HG03575 (cell line): ENCODE measurements around the gene LIN7C.

Experiments used
- ATAC-seq: cut with Tn5 transposase; IDR thresholded peaks from one replicate; pipeline ENCODE4 v1.9.1; 2021; ENCODE audit not compliant: unreplicated experiment, insufficient number of reproducible peaks, low FRiP score; ENCODE audit errors: extremely low read depth

The LIN7C gene

DNA sequence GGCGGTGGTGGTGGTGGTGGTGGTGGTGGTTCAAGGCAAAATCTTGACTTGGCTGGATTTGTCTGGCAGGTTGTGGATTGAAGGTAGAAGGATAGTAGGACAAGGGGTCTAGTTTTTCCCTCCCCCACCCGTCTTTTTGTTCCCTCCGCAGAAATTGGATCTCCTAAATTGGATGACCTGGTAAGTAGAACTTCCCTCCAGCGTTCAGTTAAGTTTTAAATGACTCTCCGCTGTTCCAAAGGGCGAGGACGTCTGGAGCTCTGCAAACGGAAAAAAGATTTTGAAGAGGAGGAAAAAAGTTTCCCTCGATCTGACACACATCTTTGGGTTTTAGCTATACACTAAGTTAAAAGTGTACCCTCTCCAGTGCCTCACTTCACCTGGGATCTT, 33.6 kb downstream of the LIN7C start:
- no peak for ATAC-seq

DNA sequence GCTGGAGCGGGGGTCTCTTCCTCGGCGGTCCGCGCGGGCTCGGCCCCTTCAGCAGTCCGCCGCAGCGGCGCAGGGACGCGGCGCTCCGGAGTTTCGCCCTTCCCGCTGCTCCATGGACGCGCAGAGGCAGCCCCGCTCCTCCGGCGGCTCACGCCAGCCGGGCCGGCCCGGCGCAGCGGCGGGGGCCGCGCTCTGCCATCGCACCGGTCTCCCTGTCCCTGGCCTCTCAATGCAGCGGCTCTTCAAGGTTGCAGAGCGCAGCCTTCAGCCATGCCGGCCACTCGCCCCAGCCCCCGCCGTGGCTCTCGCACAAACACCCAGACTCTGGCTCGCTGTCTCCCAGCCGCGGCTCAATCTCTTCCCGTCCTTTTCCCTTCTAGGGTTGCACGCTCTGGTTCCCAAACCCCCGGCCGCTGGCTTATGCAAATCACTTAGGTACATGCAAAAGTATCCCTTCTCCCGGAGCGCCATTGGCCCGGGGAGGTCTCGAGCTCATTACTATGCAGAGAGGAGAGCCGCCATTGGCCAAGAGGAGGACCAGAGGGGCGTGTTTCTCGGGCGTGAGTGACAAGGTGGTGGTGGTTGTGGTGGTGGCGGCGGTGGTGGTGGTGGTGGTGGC, 34.1 kb downstream of the LIN7C start, which contains the start of gene LGR4:
LGR4 (minus strand) TSS at position 393 of the 619 bp plus-strand sequence. CDS start 488 bp downstream, outside the sequence.
- ATAC-seq = peak; percentile 72

DNA sequence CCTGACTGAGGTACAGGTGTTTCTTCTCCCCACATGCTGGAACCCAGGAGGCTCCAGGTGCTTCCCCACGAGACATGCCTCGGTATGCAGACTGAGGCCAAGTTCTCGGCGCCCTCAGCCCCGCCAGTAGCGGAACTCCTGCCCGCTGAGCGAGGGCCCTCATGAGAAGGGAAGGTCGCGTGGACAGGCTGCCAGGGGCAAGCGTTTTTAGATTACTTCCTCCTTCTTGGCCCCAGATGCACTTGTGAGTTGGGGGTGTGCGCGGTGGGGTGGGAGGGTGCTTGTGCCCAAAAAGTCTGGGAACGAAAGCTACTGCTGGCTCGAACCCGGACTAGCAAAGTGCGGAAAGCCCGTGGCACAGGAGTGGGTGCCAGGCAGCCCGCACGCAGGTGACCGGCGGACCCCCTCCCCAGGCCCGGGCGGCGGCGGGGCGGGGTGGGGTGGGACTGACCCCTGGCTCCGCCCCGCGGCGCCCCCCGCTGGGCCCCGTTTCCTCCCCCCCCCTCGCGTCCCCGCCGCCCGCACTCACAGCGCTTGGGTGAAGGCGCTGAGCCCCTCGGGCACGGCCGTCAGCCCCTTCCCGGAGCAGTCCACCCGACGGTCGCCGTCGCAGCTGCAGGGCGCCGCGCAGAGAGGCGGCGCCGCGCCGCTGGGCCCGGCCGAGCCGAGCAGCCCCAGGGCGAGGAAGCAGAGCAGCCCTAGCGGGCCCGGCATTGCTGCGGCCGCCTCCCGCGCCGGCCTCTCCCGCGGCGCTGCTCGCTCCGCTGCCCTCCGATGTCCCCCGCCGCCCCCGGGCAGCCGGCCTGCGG, 34.8 kb downstream of the LIN7C start:
- no peak for ATAC-seq

DNA sequence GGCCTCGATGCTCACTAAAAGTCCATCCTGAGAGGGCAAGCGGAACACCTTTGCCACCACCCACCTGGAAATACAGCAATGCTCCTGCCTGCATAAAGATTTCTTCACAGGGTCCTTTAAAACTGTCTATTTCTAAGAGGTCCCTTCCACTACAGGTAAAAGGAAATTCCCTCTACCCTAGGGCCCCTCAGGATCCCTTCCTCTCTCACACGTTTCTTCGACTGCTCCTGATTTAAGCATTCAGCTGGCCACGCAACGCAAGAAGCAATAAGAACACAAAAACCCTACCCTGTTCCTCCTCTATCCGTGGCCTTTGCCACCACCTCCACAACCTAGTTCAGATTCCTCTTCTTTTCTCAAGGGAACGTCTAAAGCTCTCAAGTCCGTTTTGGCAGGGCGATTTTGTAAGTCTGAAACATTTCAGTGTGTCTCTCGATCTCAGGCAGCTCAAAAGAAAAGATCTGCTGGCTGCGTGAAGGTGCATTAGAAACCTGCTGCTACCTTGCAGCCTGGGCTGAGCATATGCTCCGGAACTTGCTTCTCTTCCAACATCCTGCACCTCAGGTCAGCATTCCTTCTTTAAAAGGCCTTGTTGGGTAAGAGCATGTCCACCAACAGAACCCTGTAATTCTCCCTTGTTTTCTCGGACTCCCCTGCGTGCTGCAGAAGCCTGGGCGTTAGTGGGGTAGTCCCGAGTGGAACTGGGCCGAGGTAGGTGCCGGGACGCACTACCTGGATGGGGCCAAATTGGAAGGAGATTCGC, 35.6 kb downstream of the LIN7C start:
- ATAC-seq = no peak

DNA sequence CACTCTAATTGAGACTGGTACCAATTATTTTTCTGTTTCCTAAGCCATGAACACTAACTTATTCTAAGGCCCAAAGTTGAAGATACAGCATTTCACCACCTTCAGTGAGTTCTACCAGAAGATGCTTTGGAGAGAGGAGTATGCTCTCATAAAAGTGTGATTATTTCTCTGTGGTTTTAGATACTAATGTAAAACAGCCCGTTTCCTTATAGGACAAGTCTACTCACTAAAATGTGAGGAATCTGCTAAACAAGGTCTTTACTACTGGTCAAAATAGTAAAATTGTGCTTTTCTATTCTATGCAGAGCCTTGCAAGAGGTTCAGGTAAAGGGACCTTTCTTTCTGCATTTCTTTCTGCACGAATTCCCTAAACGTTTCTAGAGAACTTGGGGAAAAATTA, 36.4 kb downstream of the LIN7C start:
- no peak for ATAC-seq

DNA sequence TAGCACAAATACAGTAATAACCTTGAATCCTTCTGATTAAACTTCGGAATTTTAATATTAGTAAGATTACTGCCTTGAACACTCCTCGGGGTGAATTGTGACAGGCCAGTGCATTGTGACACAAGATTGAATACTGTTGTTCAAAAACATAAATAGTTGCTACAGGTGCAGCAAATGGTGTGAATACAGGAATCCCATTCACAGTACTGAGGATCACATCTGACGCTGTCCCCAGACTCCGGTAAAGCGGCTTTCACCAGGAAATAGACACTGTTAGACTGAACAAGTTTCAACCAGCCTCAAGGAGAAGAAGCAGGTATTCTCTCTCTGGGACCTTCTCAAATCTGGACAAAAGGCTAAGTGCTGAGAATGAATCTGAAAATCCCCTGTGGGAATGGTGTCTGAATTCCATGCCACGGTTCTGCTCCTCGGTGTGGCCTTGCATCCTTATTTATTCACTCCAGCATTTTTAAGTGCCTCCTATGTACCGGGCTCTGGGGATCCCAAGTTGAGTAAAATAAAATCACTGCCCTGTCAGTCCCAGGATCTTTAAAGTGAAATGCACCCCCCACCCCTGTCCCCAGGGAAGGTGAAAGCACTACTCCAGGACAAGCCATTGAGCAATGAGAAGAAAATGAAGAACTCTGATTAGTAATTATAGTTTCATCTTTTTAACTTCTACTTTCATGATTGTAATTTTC, 37.4 kb downstream of the LIN7C start:
- ATAC-seq = no peak

DNA sequence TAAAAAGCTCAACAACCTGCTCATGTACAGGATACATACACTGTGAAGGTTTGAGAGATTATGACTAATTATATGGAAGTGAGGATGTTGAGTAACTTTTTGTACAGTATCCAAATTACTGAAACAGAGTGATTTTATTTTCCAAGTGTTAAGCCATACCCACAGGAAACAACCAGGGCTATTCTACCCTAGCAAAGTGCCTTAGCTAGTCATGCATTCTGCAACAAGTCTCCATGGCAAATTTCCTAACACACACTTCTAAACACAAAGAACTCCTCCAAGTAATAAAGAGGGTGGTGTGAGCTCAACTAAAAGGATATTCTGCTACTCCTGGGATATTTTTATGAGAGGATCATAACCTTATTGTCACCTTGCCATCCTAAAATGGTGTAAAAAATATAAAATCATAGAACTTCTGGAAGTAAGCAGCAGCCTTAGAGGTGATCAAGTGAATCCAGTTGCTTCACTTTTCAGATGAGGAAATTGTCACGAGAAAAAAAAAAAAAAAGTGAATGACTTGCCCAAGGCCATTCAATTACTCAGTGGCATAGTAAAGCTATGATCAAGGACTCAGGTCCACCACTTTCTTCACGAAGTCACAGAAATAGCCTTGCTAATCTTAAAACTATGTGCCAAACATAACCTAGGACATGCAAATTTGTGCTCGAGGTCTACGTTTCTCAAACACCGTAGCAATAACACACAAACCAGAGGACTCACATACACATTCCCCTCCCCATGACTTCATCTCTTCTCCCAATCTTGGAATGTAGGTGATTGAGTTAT, 38.2 kb downstream of the LIN7C start:
- ATAC-seq = no peak

DNA sequence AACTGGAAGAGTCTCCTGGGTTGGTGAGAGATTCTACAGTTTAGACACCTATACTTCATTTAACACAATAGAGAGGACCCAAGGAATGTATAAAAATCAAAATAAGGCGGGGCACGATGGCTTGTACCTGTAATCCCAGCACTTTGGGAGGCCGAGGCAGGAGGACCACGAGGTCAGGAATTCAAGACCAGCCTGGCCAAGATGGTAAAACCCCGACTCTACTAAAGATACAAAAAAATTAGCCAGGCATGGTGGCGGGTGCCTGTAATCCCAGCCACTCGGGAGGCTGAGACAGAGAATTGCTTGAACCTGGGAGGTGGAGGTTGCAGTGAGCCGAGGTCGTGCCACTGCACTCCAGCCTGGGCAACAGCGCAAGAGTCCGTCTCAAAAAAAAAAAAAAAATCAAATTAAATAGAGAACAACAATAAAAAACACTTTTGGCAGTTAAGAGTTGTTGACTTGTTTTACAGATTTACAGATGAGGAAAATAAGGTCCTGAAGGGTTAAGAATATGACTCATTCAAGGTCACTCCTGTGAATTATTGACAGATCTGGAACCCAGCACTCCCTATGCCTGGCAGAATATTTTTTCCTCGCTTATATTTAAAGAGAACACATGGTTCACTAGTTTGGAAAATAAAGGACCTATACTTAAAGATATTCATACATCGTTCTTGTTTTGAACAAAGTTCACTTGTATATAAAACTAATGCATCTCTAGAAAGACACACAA, 39.2 kb downstream of the LIN7C start:
- ATAC-seq = no peak

DNA sequence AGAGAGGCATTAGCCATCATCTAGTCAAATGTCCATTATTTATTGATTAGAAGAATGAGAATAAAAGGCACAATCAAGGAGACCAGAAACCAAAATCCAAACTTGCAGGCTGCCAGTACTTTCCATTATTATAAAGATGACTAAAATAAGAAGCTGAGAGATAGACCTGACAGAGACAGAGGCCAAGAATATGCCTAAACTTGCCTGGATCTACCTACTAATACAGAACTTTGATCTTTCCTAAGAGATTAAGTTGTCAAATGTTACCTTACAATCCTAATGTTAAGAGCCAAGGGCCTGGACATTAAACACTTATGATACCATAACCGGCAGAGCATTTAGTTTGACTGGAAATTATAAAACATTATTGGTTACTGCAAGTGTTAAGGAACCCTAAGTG, 40.2 kb downstream of the LIN7C start:
- no peak for ATAC-seq

DNA sequence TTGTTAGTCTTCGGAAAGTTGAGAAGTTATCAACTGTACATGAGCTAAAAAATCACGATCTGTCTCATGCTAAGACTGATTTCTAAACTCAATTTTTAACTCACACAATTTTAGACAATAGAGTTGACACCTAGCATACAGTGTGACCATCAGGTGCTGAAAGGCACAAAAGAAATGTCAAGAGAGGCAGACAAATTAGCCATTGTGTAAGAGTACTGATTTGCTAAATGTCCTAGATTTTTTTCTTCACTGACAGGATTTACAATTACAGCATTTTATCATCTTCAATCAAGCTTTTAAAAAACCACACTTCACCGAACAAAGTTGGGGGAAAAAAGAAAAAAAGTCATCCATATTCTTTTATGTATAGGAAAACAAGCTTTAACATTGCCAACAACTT, 40.9 kb downstream of the LIN7C start:
- no peak for ATAC-seq

DNA sequence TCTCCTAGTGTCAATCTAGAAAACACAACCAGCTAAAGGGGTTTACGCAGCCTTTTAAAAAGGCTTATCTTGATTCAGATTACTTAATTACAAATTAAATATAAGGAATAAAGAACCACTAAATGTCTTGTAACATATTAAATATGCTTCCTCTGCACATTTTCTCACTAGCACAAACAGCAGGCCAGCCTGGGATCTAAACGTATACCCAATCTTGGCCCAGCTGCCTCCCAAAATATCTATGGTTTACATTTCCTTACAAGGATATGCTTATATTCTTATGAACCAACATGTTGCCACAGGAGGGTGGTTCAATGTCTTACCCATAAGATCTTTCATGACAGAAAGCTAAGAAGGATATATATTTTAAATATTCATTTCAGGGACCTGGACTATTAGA, 41.7 kb downstream of the LIN7C start:
- ATAC-seq = no peak

DNA sequence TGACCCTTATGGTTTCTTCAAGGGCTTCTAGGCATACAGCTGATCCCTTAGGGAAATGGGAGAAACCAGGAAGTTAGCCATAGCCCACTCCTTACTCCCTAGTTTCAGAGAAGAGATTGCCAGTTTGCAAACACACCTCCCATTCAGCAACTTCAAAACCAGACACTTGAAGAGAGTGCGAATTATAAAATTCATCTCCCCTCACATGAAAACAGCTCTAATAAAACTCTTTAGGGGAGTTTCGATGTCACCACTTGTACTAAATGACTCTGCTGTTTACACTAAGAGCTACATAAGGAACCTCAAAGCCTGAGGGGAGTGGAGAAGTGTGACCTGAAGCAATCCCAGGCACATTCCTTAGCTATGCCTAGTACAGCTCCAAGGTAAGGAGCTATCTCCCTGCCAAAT, 42.3 kb downstream of the LIN7C start:
- no peak for ATAC-seq

DNA sequence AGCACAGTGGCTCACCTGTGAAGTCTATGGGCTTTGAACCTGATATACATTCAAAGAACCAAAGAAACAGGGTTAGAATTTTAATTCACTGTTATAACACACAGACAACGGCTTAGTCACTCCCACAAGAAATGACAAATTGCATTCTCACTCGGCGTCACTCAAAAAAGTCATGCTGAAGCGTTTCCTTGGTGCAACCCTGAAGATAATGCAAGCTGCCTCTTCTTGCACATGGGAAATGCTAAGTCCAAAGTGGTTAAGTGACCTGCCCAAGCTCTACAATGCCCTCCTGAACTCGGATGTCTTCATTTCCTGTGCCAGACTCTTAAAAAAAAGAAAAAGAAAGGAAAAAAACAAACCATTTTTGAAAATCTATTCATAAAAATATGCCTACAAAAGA, 44.0 kb downstream of the LIN7C start:
- ATAC-seq = no peak

DNA sequence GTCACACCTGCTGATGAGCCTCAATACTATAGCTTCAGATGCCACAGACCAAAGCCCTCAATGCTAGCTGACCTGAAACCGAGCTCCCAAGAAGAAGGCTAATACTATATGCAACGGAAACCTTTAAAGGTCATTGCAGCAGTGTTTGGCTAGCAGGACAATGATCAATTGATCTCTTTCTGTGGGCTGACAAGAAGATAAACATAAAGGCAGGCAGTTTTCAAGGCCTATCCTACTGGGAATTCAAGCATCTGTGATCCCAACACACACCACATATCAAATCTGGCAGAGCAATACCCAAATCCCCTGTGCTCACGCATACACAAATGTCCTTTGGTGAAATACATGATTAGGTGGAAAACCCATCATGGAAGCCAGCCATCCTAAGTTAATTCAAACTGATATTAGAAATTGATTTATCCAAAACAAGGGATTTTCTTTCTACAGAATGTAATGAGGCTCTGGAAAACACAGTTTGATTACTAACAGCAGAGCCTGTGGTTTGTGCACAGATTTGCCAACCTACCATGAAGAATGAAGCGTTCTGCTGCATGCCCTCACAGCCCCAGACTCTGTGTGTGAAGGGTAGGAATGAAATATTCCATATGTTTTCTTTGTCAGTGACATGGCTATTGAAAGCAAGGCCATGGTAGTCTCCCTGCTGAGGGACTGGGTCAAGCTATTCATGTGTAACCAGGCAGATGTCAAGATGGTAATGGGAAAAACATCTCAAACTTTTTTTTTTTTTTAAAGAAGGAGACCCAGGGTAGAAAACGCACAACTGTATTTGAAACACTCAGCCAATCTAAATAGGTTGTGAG, 46.2 kb downstream of the LIN7C start:
- ATAC-seq = no peak

DNA sequence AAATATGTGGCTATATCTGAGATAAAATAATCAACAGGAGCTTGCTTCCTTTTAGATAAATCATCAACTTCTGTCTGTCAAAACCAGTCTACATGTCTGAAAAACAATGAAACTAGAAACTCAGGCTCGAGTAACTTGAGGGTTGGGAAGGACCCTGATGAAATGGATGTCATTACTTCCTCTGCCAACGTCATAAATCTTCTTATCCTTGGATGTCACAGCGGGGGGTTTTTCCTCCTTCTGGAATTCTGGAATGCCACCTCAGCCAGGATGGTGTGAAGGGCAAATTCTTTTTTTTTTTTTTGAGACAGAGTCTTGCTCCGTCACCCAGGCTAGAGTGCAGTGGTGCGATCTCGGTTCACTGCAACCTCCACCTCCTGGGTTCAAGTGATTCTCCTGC, 47.4 kb downstream of the LIN7C start:
- no peak for ATAC-seq

DNA sequence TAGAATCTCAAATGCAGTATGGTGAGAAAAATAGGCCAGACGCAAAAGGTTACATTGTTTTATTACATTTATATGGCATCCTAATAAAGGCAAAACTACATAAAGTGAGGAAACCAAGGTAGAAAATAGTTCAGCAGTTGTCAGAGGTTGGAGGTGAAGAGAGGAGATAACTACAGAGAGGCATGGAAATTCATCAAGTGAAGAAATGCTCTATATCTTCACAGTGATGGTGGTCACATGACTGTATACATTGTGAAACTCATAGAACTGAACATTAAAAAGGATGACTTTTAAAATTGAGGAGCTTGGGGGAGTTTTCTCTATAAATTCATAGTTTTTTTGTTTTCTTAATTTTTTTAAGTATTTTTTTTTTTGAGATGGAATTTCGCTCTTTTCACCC, 48.4 kb downstream of the LIN7C start:
- no peak for ATAC-seq

DNA sequence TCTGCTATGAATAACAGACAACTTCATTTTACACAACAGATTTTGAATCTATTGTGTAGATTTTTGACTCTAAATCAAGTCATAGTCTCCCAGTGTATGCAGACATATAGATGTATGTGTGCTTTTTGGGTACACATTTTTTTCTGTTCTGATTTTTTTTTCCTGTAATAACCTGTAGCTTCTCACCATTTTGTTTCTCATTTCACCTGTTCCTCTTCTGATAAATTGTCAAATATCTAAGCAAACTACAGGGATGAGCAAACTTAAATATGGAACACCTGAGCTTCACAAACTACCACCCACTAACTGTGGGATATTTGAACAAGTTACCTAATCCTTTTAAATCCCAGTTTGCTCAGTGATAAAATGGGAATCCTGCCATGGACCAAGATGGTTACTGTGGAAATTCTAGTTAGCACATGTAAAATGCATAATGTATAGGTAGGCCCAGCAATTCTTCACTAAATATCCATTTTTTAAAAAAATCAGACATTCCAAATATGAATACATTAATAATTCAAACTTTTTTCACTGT, 49.7 kb downstream of the LIN7C start:
- ATAC-seq = no peak
